H1 (cell line): Measurements from ENCODE around the gene TBC1D23. TPM values are rescaled to one million over a fixed set of nuclear protein-coding genes. Genes with fewer than 3 reads are reported as not detected.

Experiments used
- CTCF ChIA-PET: fragments of 300-600 bp; sonication (Branson Sonifier 250); formaldehyde crosslinking; loops from one replicate; lab custom pipeline; 2021; ENCODE audit not compliant: partially characterized antibody; lab: Charles Lee
- POLR2A ChIA-PET: fragments of 300-600 bp; sonication (Branson Sonifier 250); formaldehyde crosslinking; loops from one replicate; lab custom pipeline; 2021; ENCODE audit warnings: inconsistent platforms; ENCODE audit not compliant: partially characterized antibody; lab: Charles Lee
- DNase-seq, 2 experiments: peaks; one replicate each; pipeline versions ENCODE4 v3.0.0 to v3.0.0-alpha.2; 2010 to 2022; ENCODE audit warnings: low spot score in 2 of 2, low read depth in 1 of 2, mixed read lengths in 1 of 2
- FAIRE-seq: peaks from 2 replicates; lab custom pipeline; 2011; peaks lifted over from hg19 to GRCh38; lab: Jason Lieb, UNC
- H2AFZ ChIP-seq: 2 replicates; pipeline ENCODE4 v1.8.1; 2012; ENCODE audit warnings: low read length, inconsistent platforms
- H2AK5ac ChIP-seq: 2 replicates; pipeline ENCODE4 v1.6.1; 2013; ENCODE audit warnings: low read depth, low read length
- H2BK120ac ChIP-seq: replicated peaks from 2 replicates; pipeline ENCODE3; 2013; ENCODE audit warnings: low read depth, low read length, inconsistent platforms
- H2BK12ac ChIP-seq: 2 replicates; pipeline ENCODE4 v1.6.1; 2013; ENCODE audit warnings: low read depth, low read length
- H2BK15ac ChIP-seq: 2 replicates; pipeline ENCODE4 v1.6.1; 2013; ENCODE audit warnings: low read length
- H2BK20ac ChIP-seq: 2 replicates; pipeline ENCODE4 v1.6.1; 2013; ENCODE audit warnings: low read length
- H2BK5ac ChIP-seq: 2 replicates; pipeline ENCODE4 v1.6.1; 2013; ENCODE audit warnings: low read depth, low read length
- H3K14ac ChIP-seq: 2 replicates; pipeline ENCODE4 v1.6.1; 2013; ENCODE audit warnings: inconsistent platforms; ENCODE audit not compliant: insufficient read length
- H3K18ac ChIP-seq: 2 replicates; pipeline ENCODE4 v1.6.1; 2013; ENCODE audit warnings: low read length; ENCODE audit errors: extremely low read depth
- H3K23ac ChIP-seq: 2 replicates; pipeline ENCODE4 v1.6.1; 2013; ENCODE audit warnings: inconsistent platforms; ENCODE audit not compliant: insufficient read length
- H3K23me2 ChIP-seq: 2 replicates; pipeline ENCODE4 v1.6.1; 2013; ENCODE audit warnings: low read depth, low read length
- H3K27ac ChIP-seq: 2 replicates; pipeline ENCODE4 v1.6.1; 2011; ENCODE audit warnings: low read depth, low read length, inconsistent platforms
- H3K27me3 ChIP-seq, 4 experiments: replicated peaks in 1 of 4; 1 replicate in 1 of 4; 2 replicates in 3 of 4; pipeline versions ENCODE4 v1.6.1 to v1.8.1; 2011 to 2013; ENCODE audit warnings: low read length in 3 of 4, mild to moderate bottlenecking in 3 of 4, inconsistent platforms in 2 of 4, mixed read lengths in 2 of 4, moderate library complexity in 1 of 4; ENCODE audit not compliant: control insufficient read depth in 3 of 4, insufficient read depth in 3 of 4; ENCODE audit errors: extremely low read depth in 1 of 4
- H3K36me3 ChIP-seq, 4 experiments: 2 replicates each; pipeline versions ENCODE4 v1.6.1 to v1.8.1; 2011 to 2013; ENCODE audit warnings: mild to moderate bottlenecking in 4 of 4, low read length in 3 of 4, moderate library complexity in 2 of 4, control low read depth in 1 of 4, inconsistent platforms in 1 of 4; ENCODE audit not compliant: insufficient read depth in 4 of 4, control insufficient read depth in 2 of 4
- H3K4ac ChIP-seq: replicated peaks from 2 replicates; pipeline ENCODE3; 2013; ENCODE audit warnings: low read length, low read depth, mixed read lengths, inconsistent platforms; ENCODE audit not compliant: insufficient read length
- H3K4me1 ChIP-seq, 4 experiments: replicated peaks in 1 of 4; 1 replicate in 1 of 4; 2 replicates in 3 of 4; pipeline versions ENCODE4 v1.6.1 to v1.8.1; 2011 to 2013; ENCODE audit warnings: low read length in 3 of 4, inconsistent platforms in 2 of 4, mixed read lengths in 1 of 4; ENCODE audit not compliant: insufficient read depth in 4 of 4, control insufficient read depth in 3 of 4
- H3K4me2 ChIP-seq, 2 experiments: 2 replicates each; pipeline versions ENCODE4 v1.6.1 to v1.8.1; 2011 to 2013; ENCODE audit warnings: low read depth in 2 of 2, low read length in 2 of 2, control low read depth in 1 of 2, inconsistent platforms in 1 of 2, mild to moderate bottlenecking in 1 of 2; ENCODE audit not compliant: insufficient read depth in 1 of 2
- H3K4me3 ChIP-seq, 4 experiments: fragments of 200-600, 300-600 bp in 1 of 4; sonication (generic), shearing (Covaris generic), sonication (Bioruptor Twin) in 1 of 4; 2 replicates each; pipeline versions ENCODE4 v1.5.1 to v1.8.1; 2011 to 2016; ENCODE audit warnings: low read length in 4 of 4, low read depth in 3 of 4, control low read depth in 2 of 4, inconsistent platforms in 2 of 4, mild to moderate bottlenecking in 2 of 4, mixed read lengths in 1 of 4, moderate library complexity in 1 of 4; ENCODE audit not compliant: insufficient read depth in 2 of 4; ENCODE audit errors: extremely low read depth in 1 of 4
- H3K56ac ChIP-seq: replicated peaks from 2 replicates; pipeline ENCODE3; 2013; ENCODE audit warnings: low read depth, mild to moderate bottlenecking, mixed read lengths, low read length, inconsistent platforms; ENCODE audit not compliant: insufficient read length
- H3K79me1 ChIP-seq: 2 replicates; pipeline ENCODE4 v1.6.1; 2013; ENCODE audit warnings: low read depth, low read length, control low read depth
- H3K79me2 ChIP-seq, 2 experiments: 2 replicates each; pipeline versions ENCODE4 v1.6.1 to v1.8.1; 2012 to 2013; ENCODE audit warnings: low read length in 2 of 2, mild to moderate bottlenecking in 2 of 2, inconsistent platforms in 1 of 2; ENCODE audit not compliant: insufficient read depth in 2 of 2, control insufficient read depth in 1 of 2
- H3K9ac ChIP-seq, 4 experiments: replicated peaks in 1 of 4; 1 replicate in 1 of 4; 2 replicates in 3 of 4; pipeline versions ENCODE4 v1.6.1 to v1.8.1; 2011 to 2013; ENCODE audit warnings: low read depth in 3 of 4, low read length in 3 of 4, control low read depth in 2 of 4, mild to moderate bottlenecking in 2 of 4, moderate library complexity in 2 of 4, inconsistent platforms in 1 of 4; ENCODE audit errors: extremely low read depth in 1 of 4
- H3K9me3 ChIP-seq, 2 experiments: 2 replicates each; pipeline versions ENCODE4 v1.6.1 to v1.8.1; 2012 to 2013; ENCODE audit warnings: mild to moderate bottlenecking in 2 of 2, moderate library complexity in 2 of 2, control low read depth in 1 of 2, inconsistent platforms in 1 of 2, low read depth in 1 of 2, low read length in 1 of 2, mixed read lengths in 1 of 2; ENCODE audit not compliant: insufficient read depth in 2 of 2
- H4K20me1 ChIP-seq, 2 experiments: replicated peaks in 1 of 2; 2 replicates each; pipeline versions ENCODE3 to v1.8.1; 2011 to 2013; ENCODE audit warnings: inconsistent platforms in 2 of 2, low read length in 2 of 2, mild to moderate bottlenecking in 1 of 2; ENCODE audit not compliant: insufficient read depth in 2 of 2, control insufficient read depth in 1 of 2
- H4K5ac ChIP-seq: 2 replicates; pipeline ENCODE4 v1.6.1; 2013; ENCODE audit warnings: low read length, low read depth, mixed read lengths, inconsistent platforms; ENCODE audit not compliant: insufficient read length
- H4K8ac ChIP-seq: 2 replicates; pipeline ENCODE4 v1.8.0; 2013; ENCODE audit warnings: mild to moderate bottlenecking, moderate library complexity, low read length, inconsistent platforms; ENCODE audit not compliant: insufficient read depth; ENCODE audit errors: extremely low read depth
- H4K91ac ChIP-seq: replicated peaks from 2 replicates; pipeline ENCODE3; 2013; ENCODE audit warnings: low read length, mixed read lengths, inconsistent platforms; ENCODE audit not compliant: insufficient read length
- GTF2F1 ChIP-seq: IDR thresholded peaks from 2 replicates; pipeline ENCODE4 v1.6.1; 2012; ENCODE audit warnings: low read depth, low read length, improper control_type of control experiment, borderline replicate concordance
- POLR2A ChIP-seq, 2 experiments: IDR thresholded peaks; 1 replicate in 1 of 2; 2 replicates in 1 of 2; pipeline ENCODE4 v1.6.1; 2011; ENCODE audit warnings: low read depth in 2 of 2, low read length in 2 of 2, mild to moderate bottlenecking in 2 of 2; ENCODE audit errors: control extremely low read depth in 1 of 2
- RAD21 ChIP-seq, 2 experiments: IDR thresholded peaks in 1 of 2; conservative IDR thresholded peaks in 1 of 2; 2 replicates each; pipeline ENCODE4 v1.6.1; 2011; ENCODE audit warnings: low read depth in 2 of 2, low read length in 2 of 2, improper control_type of control experiment in 1 of 2, inconsistent platforms in 1 of 2, mild to moderate bottlenecking in 1 of 2, moderate library complexity in 1 of 2
- SAP30 ChIP-seq: fragments of 300-600 bp; sonication (generic); IDR thresholded peaks from 2 replicates; pipeline ENCODE4 v1.7.1; 2012; ENCODE audit warnings: low read length, moderate library complexity, mild to moderate bottlenecking, inconsistent platforms; ENCODE audit not compliant: insufficient read depth, insufficient replicate concordance
- SIRT6 ChIP-seq: IDR thresholded peaks from one replicate; pipeline ENCODE4 v1.7.1; 2012; ENCODE audit warnings: low read length, inconsistent platforms
- SP2 ChIP-seq: IDR thresholded peaks from 2 replicates; pipeline ENCODE4 v1.6.1; 2012; ENCODE audit warnings: mild to moderate bottlenecking, low read length, inconsistent platforms
- TAF7 ChIP-seq: optimal IDR thresholded peaks from 2 replicates; pipeline ENCODE3; 2011; ENCODE audit warnings: low read depth, mild to moderate bottlenecking, inconsistent platforms, low read length, moderate library complexity, borderline replicate concordance
- TCF12 ChIP-seq: IDR thresholded peaks from 2 replicates; pipeline ENCODE4 v1.6.1; 2011; ENCODE audit warnings: low read depth, mild to moderate bottlenecking, low read length
- ZNF274 ChIP-seq: IDR thresholded peaks from 2 replicates; pipeline ENCODE4 v1.7.0; 2012; ENCODE audit warnings: low read length, borderline replicate concordance; ENCODE audit errors: extremely low read depth
- polyA plus RNA-seq, 7 experiments: library from polyadenylated mRNA; depleted of rRNA in 3 of 7; stranded (reverse) in 5 of 7; unstranded in 2 of 7; fragments of >200 nt in 5 of 7; fragments of 200-250 nt in 2 of 7; gene quantifications; 1 replicate in 5 of 7; 2 replicates in 1 of 7; 4 replicates in 1 of 7; pipeline versions ENCODE4 v1.2.1 to v1.2.3, GENCODE V29; 2011 to 2013; ENCODE audit warnings: missing spikeins in 2 of 7, mixed read lengths in 2 of 7
- total RNA-seq: library from RNA; stranded (reverse); fragmentation: NEBNext Ultra II Directional; extraction: Animal tissue kit (Norgen Biotek cat#: 25700); gene quantifications from 2 replicates; pipeline ENCODE4 v1.2.1, GENCODE V29; 2021

The TBC1D23 gene
- total and polyA plus RNA-seq, 2 of the 8 experiments (the other 6 are each of a cell fraction or from before 2014, with no cell fraction given): 6.4 to 29.3 TPM

DNA sequence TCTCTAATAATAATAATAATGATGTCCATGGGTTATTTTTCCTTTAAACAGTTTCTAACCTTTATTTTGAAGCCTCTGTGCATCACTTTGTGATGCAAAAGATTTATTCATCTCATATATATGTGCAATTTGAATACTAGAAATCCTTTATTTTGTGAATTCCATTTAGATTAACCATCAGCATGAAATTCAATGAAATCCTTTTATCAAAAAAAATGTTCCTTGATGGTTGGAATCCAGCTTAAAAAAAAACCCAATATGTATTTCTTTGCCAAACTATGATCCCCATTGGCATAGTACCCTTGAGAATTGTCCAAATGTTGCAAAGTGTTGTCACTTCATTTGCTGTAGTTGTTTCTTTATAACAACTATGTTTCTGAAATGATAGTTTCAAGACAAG is 7.4 kb downstream of the TBC1D23 start:
- no peak overlapping the region for H4K5ac ChIP-seq
- H2BK12ac ChIP-seq: no peak overlapping the region
- H2BK5ac ChIP-seq: no peak overlapping the region
- no peak overlapping the region for H3K18ac ChIP-seq
- H2BK20ac ChIP-seq: no peak overlapping the region
- no peak overlapping the region for H2BK15ac ChIP-seq
- no peak overlapping the region for H2AFZ ChIP-seq
- H2BK120ac ChIP-seq: no peak overlapping the region
- no peak overlapping the region for H2AK5ac ChIP-seq
- H4K20me1 ChIP-seq: no peaks in the 10 kb centered on the region
- H3K79me1 ChIP-seq: no peaks in the 10 kb centered on the region
- DNase-seq: no peak
- no peak for FAIRE-seq
- H3K4me3 ChIP-seq: no peak overlapping the region
- no peaks in the 10 kb centered on the region for H3K36me3 ChIP-seq
- ChIA-PET POLR2A (no interaction called here), CTCF (interaction anchor here (1.2 to 1.9 kb wide), 2 partner anchors 14 to 425 kb away, joined by 3 to 9 read pairs; no protein-coding TSS in a partner anchor)
- no peak overlapping the region for H3K27ac ChIP-seq
- no peak overlapping the region for H3K4me2 ChIP-seq
- H4K8ac ChIP-seq: no peak overlapping the region
- H3K79me2 ChIP-seq: peaks cover 3 to 38% of the 10 kb centered on the region in 2 experiments; a peak in 3 of 4 replicates
- H3K27me3 ChIP-seq: no peaks in the 10 kb centered on the region
- no peaks in the 10 kb centered on the region for H3K23me2 ChIP-seq
- no peak overlapping the region for H3K14ac ChIP-seq
- H3K23ac ChIP-seq: no peak overlapping the region
- H3K56ac ChIP-seq: no peak overlapping the region
- no peaks in the 10 kb centered on the region; a peak in 1 of 7 replicates for H3K4me1 ChIP-seq
- H3K9me3 ChIP-seq: no peaks in the 10 kb centered on the region
- no peak overlapping the region for H3K9ac ChIP-seq
- no peak overlapping the region for H3K4ac ChIP-seq
- H4K91ac ChIP-seq: no peak overlapping the region
- TF ChIP-seq ZNF274 (no peak), RAD21 (IDR thresholded peaks at IDR 0.05 in 1 of 2, conservative IDR thresholded peaks at IDR 0.05 in 1 of 2; ENCODE audit: low read depth in 2 of 2, low read length in 2 of 2) (no peak), TCF12 (no peak), GTF2F1 (no peak), SIRT6 (no peak), SAP30 (no peak), POLR2A (IDR thresholded peaks at IDR 0.05; ENCODE audit: control extremely low read depth in 1 of 2, low read depth in 2 of 2, low read length in 2 of 2) (no peak), SP2 (no peak), TAF7 (no peak)
